HG03575 (cell line): Measurements from ENCODE around the gene MPST.

Experiments
- ATAC-seq: cut with Tn5 transposase; IDR thresholded peaks from one replicate; pipeline ENCODE4 v1.9.1; 2021; ENCODE audit not compliant: unreplicated experiment, insufficient number of reproducible peaks, low FRiP score; ENCODE audit errors: extremely low read depth

The MPST gene

DNA sequence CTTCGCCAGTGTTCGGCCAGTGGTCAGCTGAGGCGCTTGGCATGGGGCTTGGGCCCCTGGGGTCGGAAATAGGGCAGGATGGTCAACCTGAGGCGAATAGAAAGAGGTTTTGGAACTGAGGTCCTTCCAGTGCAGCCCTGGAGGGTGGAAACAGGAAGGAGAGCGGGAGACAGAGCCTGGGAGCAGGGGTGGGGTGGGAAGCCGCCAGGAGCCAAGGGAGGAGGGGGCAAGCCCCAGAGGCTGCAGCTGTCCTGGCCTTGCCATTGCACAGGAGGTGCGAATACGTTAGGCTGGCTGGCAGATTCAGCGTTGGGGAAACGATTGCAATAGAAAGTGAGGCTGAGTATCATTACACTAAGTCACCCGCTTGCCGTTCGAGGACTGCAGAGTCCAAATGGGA, 18.1 kb downstream of the MPST start:
- no peak for ATAC-seq

DNA sequence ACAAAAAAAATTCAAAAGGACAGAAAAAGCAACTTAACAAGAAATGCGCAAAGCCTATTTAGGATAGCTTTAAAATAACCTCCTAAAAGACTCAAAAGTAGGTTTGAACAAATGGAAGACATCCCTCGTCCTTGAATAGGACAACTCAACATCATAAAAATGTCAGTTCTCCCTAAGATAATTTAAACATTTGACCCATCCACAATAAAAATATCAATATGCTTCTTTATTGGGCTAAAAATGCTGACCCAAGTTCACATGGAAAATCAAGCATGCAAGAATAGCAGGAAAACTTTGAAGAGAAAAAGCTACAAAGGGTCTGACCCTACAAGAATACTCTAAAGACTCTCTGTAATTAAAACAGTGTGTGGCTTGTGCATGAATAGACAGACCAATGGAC, 19.9 kb downstream of the MPST start:
- ATAC-seq: no peak

DNA sequence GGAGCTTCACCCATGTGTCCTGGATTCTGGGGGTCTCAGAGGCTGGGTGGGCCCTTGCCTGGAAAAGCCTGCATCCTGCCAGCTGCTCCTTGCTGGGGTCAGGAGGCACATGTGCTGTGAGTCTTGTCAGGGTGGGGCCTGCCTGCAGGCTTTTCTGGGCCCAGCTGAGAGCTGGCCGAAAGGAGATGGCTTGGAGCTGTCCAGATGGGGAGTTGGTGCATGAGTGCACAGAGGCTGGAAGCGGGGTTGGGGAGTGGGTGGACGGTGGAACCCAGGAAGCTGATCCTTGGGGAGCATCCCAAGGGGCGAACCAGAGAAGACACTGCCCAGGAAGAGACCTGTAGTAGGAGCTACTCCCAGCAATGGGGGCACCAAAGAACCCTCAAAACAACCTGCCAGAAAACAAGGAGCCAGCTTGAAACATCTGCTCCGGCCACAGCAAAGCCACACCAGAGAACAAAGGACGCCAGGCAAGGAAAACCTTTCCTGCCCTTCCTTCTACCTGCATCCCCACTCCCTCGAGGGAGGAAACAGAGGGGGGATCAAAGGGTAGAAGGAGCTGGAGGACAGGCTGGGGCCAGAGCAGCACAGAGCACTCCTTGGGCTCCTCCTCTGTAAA, 23.8 kb downstream of the MPST start:
- no peak for ATAC-seq

DNA sequence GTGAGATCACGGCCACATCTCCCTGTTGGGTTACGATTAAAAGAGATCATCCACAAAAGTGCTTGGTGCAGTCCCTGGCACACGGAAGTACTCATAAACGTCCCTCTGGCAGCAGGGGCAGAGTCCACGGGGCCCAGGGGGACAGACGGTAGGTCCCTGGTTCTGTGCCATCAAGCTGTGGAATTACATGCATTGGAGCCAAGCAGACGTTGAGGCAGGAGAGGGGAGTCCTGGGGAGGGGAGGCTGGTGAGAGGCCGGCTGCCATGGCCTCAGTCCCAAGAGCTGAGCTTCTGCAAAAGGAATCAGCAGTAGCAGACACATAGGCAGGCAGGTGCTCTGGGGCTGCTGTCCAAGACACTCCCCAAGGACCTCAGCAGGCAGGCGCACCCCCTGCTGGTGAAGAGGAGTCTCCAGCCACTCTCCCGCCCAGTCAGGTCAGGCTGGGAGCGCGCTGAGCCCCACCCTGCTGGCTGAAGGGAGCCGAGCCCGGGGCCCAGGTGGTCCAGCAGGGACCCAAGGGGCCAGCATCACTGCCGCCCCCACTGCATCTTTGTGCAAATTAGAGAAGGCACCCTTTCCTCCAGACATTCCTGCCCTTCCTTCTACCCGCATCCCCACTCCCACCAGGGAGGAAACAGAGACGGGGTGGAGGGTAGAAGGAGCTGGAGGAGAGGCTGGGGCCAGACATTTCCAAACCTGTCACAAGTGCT, 24.4 kb downstream of the MPST start:
- no peak for ATAC-seq

DNA sequence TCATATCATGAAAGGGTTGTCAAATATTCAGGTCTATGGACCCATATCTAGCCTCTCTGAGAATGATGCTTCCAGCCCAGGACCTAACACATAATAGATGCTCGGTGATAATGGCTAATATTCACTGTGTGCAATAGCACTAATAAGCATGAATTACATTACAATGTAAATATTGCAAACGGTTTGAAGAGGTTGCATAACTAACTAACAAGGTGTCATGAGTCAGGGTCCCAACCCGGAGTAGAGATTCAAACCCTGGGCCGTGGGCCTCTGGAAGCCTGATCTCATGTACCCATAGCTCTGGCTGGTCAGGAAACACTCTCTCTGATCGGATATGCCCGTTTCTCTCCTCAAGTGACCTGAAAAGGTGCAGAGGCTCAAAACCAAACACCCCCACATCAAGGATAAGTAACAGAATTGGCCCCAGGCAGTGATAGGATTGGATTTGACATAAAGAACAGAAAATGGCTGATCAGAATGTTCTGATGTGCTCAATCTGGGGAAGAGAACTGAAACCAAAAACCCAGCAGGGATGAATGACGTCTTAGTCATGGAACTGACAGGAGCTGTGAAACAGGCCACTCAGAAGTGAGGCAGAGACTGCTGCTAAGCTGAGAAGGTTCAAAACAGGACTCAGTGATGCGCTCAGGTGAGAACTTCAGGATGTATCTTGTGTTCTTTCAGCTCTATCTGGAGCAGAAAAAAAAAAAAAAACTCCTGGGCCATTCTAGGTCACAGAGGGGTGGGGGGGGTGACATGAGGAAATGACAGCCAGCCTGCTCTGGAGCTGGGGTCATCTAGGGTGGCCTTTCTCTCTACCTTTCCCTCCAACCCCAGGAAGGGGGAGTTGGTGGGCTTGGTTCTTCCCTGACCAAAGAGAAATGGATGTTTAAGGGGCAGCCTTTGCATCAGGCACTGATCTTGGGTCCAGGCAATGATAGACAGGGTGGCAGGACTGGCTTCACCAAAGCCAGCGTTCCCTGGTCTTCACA, 25.4 kb downstream of the MPST start:
- no peak for ATAC-seq

DNA sequence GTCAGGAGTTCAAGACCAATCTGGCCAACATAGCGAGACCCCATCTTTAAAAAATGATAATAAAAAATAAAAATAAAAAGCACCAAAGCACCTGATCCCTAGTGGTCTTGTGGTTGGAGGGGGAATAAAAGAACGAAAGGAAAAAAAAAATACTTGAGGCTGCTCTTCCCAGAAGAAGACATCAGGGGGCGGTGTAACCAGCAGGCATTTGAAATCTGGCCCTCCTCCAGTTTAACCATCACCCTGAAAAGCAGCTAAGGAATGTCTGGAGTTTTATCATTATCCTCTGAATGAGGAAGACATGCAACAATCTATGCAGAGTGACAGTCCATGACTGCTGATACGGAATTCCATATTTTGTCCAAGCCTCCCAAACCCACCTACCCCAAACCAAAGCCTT, 26.4 kb downstream of the MPST start:
- no peak for ATAC-seq

DNA sequence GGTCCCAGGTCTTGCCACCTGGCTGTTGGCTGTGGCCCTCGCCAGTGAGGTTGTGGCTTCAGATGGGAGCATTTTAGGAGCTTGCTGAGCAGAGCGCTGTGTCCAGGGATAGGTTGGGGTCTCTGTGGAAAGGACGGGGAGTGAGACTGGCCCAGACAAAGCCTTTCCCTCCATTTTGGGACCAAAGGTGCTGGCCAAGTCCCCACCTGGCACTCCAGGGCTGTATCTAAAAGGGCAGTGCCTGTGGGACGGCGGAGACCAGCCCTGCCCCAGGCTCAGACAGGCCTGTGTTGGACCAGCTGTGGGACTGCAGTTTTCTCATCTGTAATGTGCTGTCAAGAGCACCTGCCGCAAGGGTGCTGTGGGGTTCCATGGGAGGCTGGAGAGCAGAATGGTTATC, 27.0 kb downstream of the MPST start:
- no peak for ATAC-seq

DNA sequence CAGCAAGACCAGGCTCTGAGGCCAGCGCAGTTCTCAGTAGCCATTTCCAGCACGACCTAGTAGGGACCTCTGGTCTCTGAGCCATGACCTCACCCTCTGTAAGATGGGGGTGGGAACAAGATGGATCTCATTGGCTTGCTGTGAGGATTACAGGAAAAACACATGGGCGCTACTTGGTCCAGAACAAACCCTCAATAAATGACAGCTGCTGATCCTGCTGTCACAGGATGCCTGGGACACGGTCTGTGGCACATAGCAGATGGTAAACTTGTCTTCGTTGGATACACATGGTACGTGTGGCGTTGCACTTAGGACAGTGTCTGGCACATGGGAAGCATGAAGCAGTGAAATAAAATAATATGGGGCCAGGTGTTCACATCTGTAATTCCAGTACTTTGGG, 27.5 kb downstream of the MPST start:
- no peak for ATAC-seq

DNA sequence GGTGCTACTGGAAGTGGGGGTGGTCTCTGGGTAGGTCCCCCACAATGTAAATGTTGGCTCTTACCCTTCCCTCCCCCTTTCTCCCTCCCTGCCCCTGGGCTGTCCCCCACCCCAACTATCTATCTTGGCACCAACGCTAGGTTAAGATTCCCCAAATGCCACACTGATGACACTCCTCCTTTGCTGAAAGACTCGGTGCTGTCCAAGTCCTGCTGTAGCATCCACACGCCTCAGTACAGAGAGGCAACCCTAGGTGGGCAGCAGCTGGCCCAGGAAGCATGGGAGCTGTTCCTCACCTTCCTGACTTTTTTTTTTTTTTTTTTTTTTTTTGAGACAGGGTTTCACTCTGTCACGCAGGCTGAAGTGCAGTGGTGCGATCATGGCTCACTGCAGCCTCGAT, 28.6 kb downstream of the MPST start:
- ATAC-seq: no peak

DNA sequence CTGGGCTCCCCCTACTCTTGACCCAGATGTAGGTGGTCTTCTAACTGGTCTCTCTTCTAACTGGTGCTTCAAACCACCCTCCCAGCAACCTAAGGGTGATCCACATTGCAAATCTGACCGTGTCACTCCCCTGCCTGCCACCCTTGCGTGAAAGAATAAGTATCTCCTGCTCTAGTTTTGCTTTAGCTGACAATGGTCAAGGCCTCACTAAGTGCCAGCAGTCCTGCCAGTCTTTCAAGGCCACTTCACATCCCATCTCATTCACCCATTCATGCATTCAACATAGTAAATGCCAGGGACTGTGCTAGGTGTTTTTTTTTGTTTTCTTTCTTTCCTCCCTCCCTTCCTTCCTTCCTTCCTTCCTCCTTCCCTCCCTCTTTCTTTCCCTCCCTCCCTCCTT, 29.7 kb downstream of the MPST start:
- no peak for ATAC-seq

DNA sequence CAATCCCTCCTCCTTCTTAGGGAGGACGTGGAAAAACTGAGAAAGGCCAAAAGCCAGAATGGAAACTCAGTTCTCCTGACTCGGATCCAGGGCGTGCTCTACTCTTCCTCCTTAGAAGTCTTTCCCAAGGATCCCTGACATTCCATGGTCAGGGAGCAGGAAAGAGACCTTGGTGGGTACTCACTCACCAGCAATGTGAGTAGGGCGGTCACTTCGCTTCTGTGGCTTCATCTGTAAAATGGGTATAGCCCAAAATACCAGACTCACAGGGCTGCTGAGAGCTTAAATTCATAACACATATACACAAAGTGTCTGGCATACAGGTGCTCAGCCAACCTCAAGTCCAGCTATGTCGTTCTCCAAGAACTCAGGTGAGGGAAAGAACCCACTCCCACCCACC, 31.4 kb downstream of the MPST start:
- ATAC-seq: no peak

DNA sequence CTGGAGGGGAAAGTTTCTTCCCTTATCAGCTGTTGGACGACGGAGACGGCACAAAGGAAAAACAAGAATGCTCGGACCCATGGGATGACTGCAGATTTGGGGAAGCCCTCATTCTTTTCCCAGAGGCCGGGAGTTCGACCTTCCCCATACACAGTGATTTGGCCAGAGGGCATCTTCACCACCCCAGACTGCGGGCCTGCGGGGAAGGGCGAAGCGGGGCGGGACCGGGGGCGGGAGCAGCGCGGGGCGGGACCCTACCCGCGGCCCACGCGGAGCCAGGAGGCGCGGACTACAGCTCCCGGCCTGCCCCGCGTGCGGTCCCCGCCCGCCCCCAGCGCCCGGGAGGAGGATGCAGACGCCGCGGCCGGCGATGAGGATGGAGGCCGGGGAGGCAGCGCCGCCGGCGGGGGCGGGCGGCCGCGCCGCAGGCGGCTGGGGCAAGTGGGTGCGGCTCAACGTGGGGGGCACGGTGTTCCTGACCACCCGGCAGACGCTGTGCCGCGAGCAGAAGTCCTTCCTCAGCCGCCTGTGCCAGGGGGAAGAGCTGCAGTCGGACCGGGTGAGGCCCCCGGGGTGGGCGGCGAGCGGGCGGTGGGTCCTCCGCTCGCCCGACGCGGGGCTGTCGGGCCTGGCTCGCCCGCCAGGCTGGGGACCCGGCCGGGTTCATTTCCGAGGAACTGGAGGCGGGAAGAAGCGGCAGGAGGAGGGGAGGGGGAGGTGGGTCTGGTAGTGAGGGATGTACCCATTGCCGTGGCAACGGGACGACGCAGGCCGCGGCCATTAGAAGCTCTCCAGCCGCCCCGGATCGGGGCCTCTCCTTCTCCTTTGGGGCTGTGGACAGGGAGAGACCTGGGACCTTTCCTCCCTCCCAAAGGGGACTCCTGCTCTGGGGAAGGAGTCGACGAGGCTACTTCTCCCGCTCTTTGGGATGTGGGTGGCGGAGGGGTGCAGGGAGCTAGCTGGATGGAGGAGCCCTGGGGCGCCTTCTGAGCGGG, 32.1 kb downstream of the MPST start, which contains the start of gene KCTD17:
KCTD17 (plus strand) TSS at position 352 of the 995 bp plus-strand sequence; CDS start at position 371, 19 bp downstream.
- ATAC-seq: no peak

DNA sequence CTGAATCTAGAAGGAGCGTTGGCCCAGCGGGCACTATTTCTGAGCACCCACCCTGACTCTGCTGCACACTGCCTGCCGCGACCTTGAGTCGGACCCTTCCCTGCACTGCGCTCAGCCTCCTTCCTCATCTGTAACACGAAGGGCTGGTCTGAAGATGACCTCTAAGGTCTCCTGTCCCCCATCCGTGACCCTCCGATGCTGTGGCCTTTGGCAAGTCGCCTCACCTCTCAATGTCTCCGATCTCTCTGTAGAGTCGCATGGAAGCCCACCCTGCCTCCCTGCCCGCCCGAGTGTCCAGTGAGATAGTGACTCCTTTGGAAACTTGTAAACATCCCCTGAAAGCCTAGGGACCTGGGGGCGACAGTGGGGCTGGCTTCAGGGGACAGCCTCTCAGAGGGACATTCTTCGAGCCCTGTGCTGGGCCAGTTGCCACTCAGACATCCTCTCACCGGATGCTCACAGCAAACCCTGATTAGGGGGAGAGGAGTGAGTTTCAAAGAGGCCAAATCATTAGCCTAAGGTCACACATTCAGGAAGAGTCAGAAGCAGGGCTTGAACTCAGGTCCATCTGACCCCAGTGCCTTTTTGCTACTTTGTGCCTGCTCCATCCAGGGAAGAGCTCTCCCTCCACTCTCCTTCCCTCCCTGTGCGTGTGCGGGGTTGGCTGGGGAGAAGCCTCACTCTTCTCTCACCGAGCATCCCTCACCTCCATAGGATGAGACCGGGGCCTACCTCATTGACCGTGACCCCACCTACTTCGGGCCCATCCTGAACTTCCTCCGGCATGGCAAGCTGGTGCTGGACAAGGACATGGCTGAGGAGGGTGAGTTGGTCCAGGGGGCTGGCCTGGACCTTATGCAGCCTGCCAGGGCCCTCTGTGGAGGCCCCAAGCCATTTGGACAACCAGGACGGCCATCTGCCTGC, 33.1 kb downstream of the MPST start:
- ATAC-seq: no peak

DNA sequence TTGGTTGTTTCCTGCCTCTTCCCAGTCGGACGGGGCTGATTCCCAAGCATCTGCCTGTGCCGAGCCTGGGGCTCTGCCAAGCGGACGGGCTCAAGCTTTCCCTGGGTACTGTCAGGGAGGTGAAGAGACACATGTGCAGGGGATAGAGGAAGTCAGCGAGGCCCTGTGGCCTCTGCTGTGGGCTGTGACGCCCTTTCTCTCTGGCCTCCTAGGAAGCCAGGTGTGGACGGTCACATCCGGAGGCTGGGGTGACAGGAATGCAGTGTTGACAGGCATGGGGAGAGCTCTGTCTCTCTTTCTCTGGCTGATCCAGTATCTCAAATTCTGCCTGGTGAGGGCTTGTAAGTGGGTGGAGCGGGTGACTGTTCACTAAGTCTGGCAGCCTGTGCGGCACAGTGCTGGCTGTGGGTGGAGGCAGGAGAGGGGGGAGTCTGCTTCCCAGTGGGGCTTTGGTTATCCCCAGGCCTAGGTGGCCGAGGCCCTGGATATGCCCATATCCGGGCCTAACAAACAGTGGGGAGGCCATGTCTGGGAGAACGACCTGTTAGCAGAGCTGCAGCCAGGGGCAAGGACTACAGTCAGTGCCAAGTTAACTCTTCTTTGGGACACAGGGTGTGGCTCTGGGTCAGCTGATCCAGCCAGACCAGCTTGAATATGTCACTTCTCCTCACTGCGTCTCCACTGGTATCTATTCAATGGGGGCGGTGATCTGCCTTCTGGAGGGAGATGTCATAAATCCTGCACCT, 33.9 kb downstream of the MPST start:
- no peak for ATAC-seq

DNA sequence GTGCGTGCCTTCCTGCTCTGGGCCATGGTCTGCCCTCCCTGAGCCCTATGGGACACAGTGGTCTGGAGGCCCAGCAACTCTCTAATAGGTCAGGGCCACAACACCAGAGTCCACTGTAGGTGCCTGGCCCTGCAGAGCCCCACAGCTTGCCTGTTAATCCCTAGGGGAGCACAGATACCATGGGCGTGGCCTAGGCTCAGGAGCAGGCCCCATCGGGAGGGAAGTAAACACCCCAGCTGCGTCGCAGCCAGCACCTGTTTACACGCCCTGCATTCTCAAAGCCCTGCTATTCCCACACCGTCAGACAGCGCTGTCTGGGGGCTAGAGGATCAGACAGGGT, 34.5 kb downstream of the MPST start:
- ATAC-seq: no peak

DNA sequence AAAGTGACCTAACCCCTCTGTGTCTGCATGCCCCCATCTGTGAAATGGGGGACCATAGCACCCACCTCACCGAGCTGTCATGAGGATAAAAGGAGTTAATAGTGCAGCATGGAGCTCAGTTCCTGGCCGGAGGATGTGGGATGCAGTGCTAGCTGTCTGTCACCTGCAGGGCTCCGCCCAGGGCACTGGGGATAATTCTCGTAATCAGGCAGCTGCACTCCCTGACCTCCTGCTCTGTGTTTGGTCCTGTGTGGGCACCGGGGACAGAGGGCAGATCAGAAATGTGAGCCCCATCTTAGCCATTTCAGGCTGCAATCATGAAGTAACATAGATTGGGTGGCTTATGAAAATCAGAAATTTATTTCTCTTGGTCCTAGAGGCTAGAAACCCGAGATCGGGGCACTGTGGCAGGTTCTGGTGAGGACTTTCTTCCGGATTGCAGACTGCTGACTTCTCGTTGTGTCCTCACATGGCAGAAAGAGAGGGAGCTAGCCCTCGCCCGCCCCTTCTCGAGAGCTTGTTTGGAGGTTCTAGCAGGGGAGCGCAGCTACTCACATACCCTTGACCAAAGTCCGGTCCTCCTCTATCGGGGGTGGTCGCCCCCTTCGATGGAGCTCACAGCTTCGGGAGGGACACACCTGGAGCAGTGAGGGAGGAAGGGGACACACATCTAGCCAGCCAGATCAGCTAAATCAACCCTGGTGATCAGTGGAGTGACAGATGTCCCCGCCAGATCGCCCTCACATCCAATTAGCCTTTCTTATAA, 35.2 kb downstream of the MPST start:
- no peak for ATAC-seq
